Vagina (tissue), 2 donors: ENCODE measurements around the gene L3MBTL1. TPM values are rescaled to one million over a fixed set of nuclear protein-coding genes. Genes with fewer than 3 reads are reported as not detected.

Experiments
- DNase-seq, 2 donors: peaks; one replicate each; pipeline ENCODE4 v3.0.0-alpha.2; 2017; ENCODE audit errors: extremely low spot score in 2 of 2
- H3K27ac ChIP-seq: fragments of 200-600 bp; sonication (generic); one replicate; pipeline ENCODE4 v1.5.1; 2019
- H3K27me3 ChIP-seq: fragments of 200-600 bp; sonication (generic); one replicate; pipeline ENCODE4 v1.5.1; 2019
- H3K36me3 ChIP-seq, 2 donors: fragments of 200-600 bp; sonication (generic); one replicate each; pipeline ENCODE4 v1.5.1; 2017 to 2019
- H3K4me1 ChIP-seq: fragments of 200-600 bp; sonication (generic); one replicate; pipeline ENCODE4 v1.5.1; 2019
- H3K4me3 ChIP-seq, 2 donors: fragments of 200-600 bp; sonication (generic); 1 replicate in 1 of 2; 2 replicates in 1 of 2; pipeline ENCODE4 v1.5.1; 2016 to 2019
- H3K9me3 ChIP-seq: fragments of 200-600 bp; sonication (generic); one replicate; pipeline ENCODE4 v1.5.1; 2019
- CTCF ChIP-seq, 3 experiments: fragments of 450-650 bp in 2 of 3; fragments of 200-600 bp in 1 of 3; sonication (generic) in 1 of 3; IDR thresholded peaks; one replicate each; pipeline ENCODE4 v1.5.1; 2017 to 2019; ENCODE audit warnings: antibody characterized with exemption in 3 of 3, mild to moderate bottlenecking in 2 of 3, moderate library complexity in 2 of 3
- POLR2A ChIP-seq, 2 donors: fragments of 450-650 bp; IDR thresholded peaks; one replicate each; pipeline ENCODE4 v1.6.1; 2017; ENCODE audit warnings: antibody characterized with exemption in 2 of 2, mild to moderate bottlenecking in 2 of 2, moderate library complexity in 2 of 2
- POLR2AphosphoS5 ChIP-seq, 2 donors: sonication (generic); formaldehyde crosslinking; IDR thresholded peaks; one replicate each; pipeline ENCODE4 v1.9.0; 2017; ENCODE audit warnings: antibody characterized with exemption in 2 of 2, mild to moderate bottlenecking in 2 of 2, low read depth in 1 of 2; ENCODE audit not compliant: insufficient read depth in 1 of 2
- intact Hi-C: fragments of 100-400 bp; cut with DNase I; formaldehyde crosslinking; loops from one replicate; pipeline ENCODE4 v1.15.1; 2023
- total RNA-seq: library from RNA; depleted of rRNA; stranded (reverse); fragments of >200 nt; gene quantifications from one replicate; pipeline ENCODE4 v1.2.3, GENCODE V29; 2016

Gene L3MBTL1
- total RNA-seq, 1 donor from 2014 or later = 20.9 TPM

- Histone ChIP-seq H3K27ac (no peak overlapping the region), H3K27me3 (no peaks in the 10 kb centered on the region), H3K36me3 (no peaks in the 10 kb centered on the region), H3K4me3 (no peak overlapping the region), H3K9me3 (no peaks in the 10 kb centered on the region), H3K4me1 (no peaks in the 10 kb centered on the region)
- no peak for TF ChIP-seq POLR2AphosphoS5 (IDR thresholded peaks at IDR 0.05; ENCODE audit: insufficient read depth in 1 of 2, low read depth in 1 of 2)
- TF ChIP-seq CTCF (IDR thresholded peaks at IDR 0.05) = no peak
- TF ChIP-seq POLR2A (IDR thresholded peaks at IDR 0.05) = no peak
- DNase-seq = no peak
- intact Hi-C loops = no loop called here
Observed at GRCh38 chr20:43525021-43525420, 17.5 kb downstream of the L3MBTL1 start.

- Histone ChIP-seq H3K4me1 (no peaks in the 10 kb centered on the region), H3K4me3 (no peak overlapping the region), H3K36me3 (no peaks in the 10 kb centered on the region), H3K9me3 (no peaks in the 10 kb centered on the region), H3K27me3 (no peaks in the 10 kb centered on the region), H3K27ac (no peak overlapping the region)
- intact Hi-C loops = no loop called here
- TF ChIP-seq CTCF (IDR thresholded peaks at IDR 0.05) (no peak), POLR2AphosphoS5 (IDR thresholded peaks at IDR 0.05; ENCODE audit: insufficient read depth in 1 of 2, low read depth in 1 of 2) (no peak), POLR2A (IDR thresholded peaks at IDR 0.05) (no peak)
- no peak for DNase-seq
Observed at GRCh38 chr20:43528258-43528875, 20.9 kb downstream of the L3MBTL1 start.

- Histone ChIP-seq H3K9me3 (no peaks in the 10 kb centered on the region), H3K27ac (no peak overlapping the region), H3K4me3 (no peak overlapping the region), H3K36me3 (no peaks in the 10 kb centered on the region), H3K27me3 (no peaks in the 10 kb centered on the region), H3K4me1 (no peaks in the 10 kb centered on the region)
- TF ChIP-seq CTCF (IDR thresholded peaks at IDR 0.05) (no peak), POLR2AphosphoS5 (IDR thresholded peaks at IDR 0.05; ENCODE audit: insufficient read depth in 1 of 2, low read depth in 1 of 2) (no peak), POLR2A (IDR thresholded peaks at IDR 0.05) (no peak)
- DNase-seq = no peak
- intact Hi-C loops = no loop called here
Observed at GRCh38 chr20:43529051-43529450, 21.6 kb downstream of the L3MBTL1 start.

GRCh38 chr20:43529457-43530153 lies 22.1 kb downstream of the L3MBTL1 start:
- no peak for DNase-seq
- Histone ChIP-seq H3K4me1 (no peaks in the 10 kb centered on the region), H3K4me3 (no peak overlapping the region), H3K27ac (no peak overlapping the region), H3K36me3 (no peaks in the 10 kb centered on the region), H3K27me3 (no peaks in the 10 kb centered on the region), H3K9me3 (no peaks in the 10 kb centered on the region)
- no peak for TF ChIP-seq POLR2A (IDR thresholded peaks at IDR 0.05)
- TF ChIP-seq POLR2AphosphoS5 (IDR thresholded peaks at IDR 0.05; ENCODE audit: insufficient read depth in 1 of 2, low read depth in 1 of 2) = no peak
- TF ChIP-seq CTCF (IDR thresholded peaks at IDR 0.05) = no peak
- intact Hi-C loops = no loop called here
